GM21515 (cell line): ENCODE measurements around the gene PPP1R2B.
A peak's percentile ranks its signal among the peaks of the same experiment; 100 is the strongest.

Source experiments
- ATAC-seq: cut with Tn5 transposase; IDR thresholded peaks from one replicate; pipeline ENCODE4 v1.9.1; 2021; ENCODE audit not compliant: unreplicated experiment

PPP1R2B gene

DNA sequence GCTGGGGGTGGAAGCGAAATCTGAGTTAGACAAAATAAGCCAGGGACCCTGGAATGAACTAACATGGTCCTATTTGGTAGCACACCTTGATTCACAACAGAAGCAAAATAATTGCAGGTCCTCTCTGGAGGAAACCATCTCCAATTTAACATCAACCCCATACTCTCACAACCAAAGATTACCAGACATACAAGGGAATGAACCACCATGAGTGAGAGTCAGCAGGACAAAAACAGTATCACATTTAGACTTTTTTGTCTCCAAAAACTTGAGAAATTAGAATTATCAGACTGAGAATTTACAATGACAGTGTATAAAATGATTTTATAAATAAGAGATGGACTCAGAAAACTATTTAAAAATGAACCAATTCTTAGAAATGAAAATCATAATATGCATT, 21.1 kb downstream of the PPP1R2B start:
- no peak for ATAC-seq

GRCh38 chr5:156879665-156880285, 29.7 kb downstream of the PPP1R2B start:
- ATAC-seq: peak; percentile 96

GRCh38 chr5:156883316-156883875, 33.3 kb downstream of the PPP1R2B start:
- ATAC-seq: no peak

DNA sequence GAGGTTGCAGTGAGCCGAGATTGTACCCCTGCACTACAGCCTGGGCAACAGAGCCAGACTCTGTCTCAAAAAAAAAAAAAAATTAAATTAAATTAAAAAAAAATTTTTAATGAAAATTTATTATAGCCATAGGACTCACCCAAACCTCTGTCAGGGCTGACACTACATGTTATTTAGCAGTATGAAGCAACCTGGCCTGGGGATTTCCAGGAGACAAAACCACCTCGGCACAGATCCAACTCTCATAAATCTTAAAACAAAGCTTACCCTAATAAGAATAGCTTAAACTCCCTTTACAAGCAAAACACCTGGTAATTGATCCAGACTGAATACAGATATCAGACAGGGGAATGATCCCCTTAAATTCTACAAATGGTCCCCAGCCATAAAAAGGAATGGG, 38.4 kb downstream of the PPP1R2B start:
- no peak for ATAC-seq

DNA sequence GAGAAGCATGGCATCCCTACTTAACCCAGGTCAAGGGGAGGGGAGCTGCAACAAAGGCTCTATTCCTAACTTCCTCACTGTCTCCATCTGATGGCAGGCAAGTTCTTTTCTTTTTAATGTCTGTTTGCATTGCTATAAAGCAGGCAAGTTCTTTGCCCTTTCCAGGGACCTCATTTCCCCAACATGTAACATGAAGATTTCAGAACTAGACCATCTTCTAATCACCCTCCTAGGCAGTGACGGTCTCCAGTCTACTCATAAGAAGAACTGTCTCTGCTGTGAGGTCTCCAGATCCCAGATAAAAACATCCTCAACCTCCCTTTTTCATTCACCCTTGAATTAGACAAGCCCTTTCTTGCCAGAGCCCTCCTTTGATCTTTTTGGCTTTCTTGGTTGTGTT, 42.1 kb downstream of the PPP1R2B start:
- no peak for ATAC-seq

GRCh38 chr5:156892864-156893263, 42.8 kb downstream of the PPP1R2B start:
- no peak for ATAC-seq

DNA sequence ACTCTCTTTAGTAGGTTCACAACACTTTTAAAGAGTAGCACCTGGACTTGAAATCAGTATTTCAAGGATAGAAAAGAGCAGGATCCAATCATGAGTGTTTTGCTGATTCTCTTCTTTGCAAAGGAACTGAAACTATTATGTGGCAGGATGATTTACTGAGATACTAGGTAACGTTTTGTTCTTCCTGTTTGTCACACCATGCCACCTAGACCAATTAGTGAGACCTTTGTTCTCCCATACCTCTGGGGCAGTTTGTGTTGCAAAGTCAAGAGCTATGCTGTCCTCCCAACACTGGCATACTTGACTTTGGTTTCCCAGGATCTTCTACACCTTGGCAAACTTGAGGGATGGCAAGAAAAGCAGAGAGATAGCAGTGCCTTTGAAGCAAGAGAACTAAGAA, 43.4 kb downstream of the PPP1R2B start:
- ATAC-seq: peak; percentile 56

DNA sequence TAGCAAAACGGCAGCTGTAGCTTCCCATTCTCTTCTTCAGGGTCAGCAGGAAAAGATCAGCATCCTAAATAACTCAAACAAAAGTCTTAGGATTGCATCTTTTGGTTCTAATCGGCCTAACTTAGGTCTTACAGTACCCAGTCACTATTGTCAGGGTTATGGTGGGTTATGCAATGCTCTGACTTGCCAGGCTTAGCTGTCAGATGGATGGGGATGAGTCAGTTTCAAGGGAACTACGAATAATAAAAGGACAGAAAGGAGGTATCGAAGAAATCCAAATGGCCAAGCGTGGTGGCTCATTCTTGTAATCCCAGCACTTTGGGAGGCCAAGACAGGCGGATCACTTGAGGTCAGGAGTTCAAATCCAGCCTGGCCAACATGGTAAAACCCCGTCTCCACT, 46.5 kb downstream of the PPP1R2B start:
- no peak for ATAC-seq
